DMS153 (cell line): Measurements from ENCODE around the gene GNAQ.

Experiments
- DNase-seq: peaks from one replicate; lab custom pipeline; 2025; lab: John Stamatoyannopoulos, UW

The GNAQ gene

GRCh38 chr9:78031893-78032729 is 500 bp upstream of the GNAQ start:
- peak; percentile 76 for DNase-seq

- no peak for DNase-seq
Observed at GRCh38 chr9:78030553-78031443, 813 bp downstream of the GNAQ start.

- no peak for DNase-seq
Observed at GRCh38 chr9:78030296-78030552, 1.4 kb downstream of the GNAQ start.

GRCh38 chr9:78029551-78030295 is 1.9 kb downstream of the GNAQ start:
- no peak for DNase-seq

GRCh38 chr9:78028926-78029325 is 2.7 kb downstream of the GNAQ start:
- no peak for DNase-seq

- DNase-seq, result no peak
Observed at GRCh38 chr9:78026947-78027346, 4.7 kb downstream of the GNAQ start.

- DNase-seq, result no peak
Observed at GRCh38 chr9:78026416-78026815, 5.2 kb downstream of the GNAQ start.

- DNase-seq, result no peak
Observed at GRCh38 chr9:78025186-78025585, 6.4 kb downstream of the GNAQ start.

GRCh38 chr9:78023003-78023741 is 8.4 kb downstream of the GNAQ start:
- DNase-seq, result no peak

GRCh38 chr9:78021697-78022096 is 9.9 kb downstream of the GNAQ start:
- no peak for DNase-seq

GRCh38 chr9:78017190-78017693 is 14.4 kb downstream of the GNAQ start:
- no peak for DNase-seq

- DNase-seq, result no peak
Observed at GRCh38 chr9:78015241-78015640, 16.4 kb downstream of the GNAQ start.

GRCh38 chr9:78014776-78015175 is 16.8 kb downstream of the GNAQ start:
- DNase-seq, result no peak

GRCh38 chr9:78013934-78014333 is 17.7 kb downstream of the GNAQ start:
- no peak for DNase-seq

- DNase-seq, result no peak
Observed at GRCh38 chr9:78011049-78011448, 20.6 kb downstream of the GNAQ start.

- no peak for DNase-seq
Observed at GRCh38 chr9:78010445-78010844, 21.2 kb downstream of the GNAQ start.

- peak; percentile 7 for DNase-seq
Observed at GRCh38 chr9:78009186-78009585, 22.4 kb downstream of the GNAQ start.

GRCh38 chr9:78006734-78007133 is 24.9 kb downstream of the GNAQ start:
- no peak for DNase-seq

- DNase-seq, result no peak
Observed at GRCh38 chr9:78005231-78006002, 26.2 kb downstream of the GNAQ start.

GRCh38 chr9:78004478-78005229 is 27.0 kb downstream of the GNAQ start:
- DNase-seq, result no peak
